GM23338 (cell line): ENCODE results near the gene SH2D4B. TPM values are rescaled to one million over a fixed set of nuclear protein-coding genes. Genes with fewer than 3 reads are reported as not detected.

ENCODE experiments used
- ATAC-seq: fragments of 200-7000 bp; cut with Tn5 transposase; 3 replicates; pipeline ENCODE4 v1.9.1; 2020
- DNase-seq: peaks from one replicate; pipeline ENCODE4 v3.0.0-alpha.2; 2015; ENCODE audit warnings: low spot score
- H2AFZ ChIP-seq: fragments of 200-600 bp; sonication (generic); 2 replicates; pipeline ENCODE4 v1.8.0; 2016; ENCODE audit warnings: antibody characterized with exemption, mild to moderate bottlenecking, moderate library complexity
- H3F3A ChIP-seq: fragments of 200-600 bp; sonication (generic); replicated peaks from 2 replicates; pipeline ENCODE4 v1.8.0; 2017; ENCODE audit warnings: antibody characterized with exemption, mixed run types, low read depth
- H3K27ac ChIP-seq: fragments of 200-600 bp; sonication (generic); 2 replicates; pipeline ENCODE4 v1.6.1; 2016; ENCODE audit warnings: low read depth
- H3K27me3 ChIP-seq: fragments of 200-600 bp; sonication (generic); 2 replicates; pipeline ENCODE4 v1.8.0; 2016; ENCODE audit warnings: mild to moderate bottlenecking, mixed run types, moderate library complexity; ENCODE audit not compliant: insufficient read depth
- H3K36me3 ChIP-seq: fragments of 200-600 bp; sonication (generic); 2 replicates; pipeline ENCODE4 v1.8.0; 2016; ENCODE audit warnings: mild to moderate bottlenecking; ENCODE audit not compliant: insufficient read depth
- H3K4me1 ChIP-seq: fragments of 200-600 bp; sonication (generic); 2 replicates; pipeline ENCODE4 v1.8.0; 2016; ENCODE audit warnings: mild to moderate bottlenecking, moderate library complexity; ENCODE audit not compliant: insufficient read depth
- H3K4me2 ChIP-seq: fragments of 200-600 bp; sonication (generic); 2 replicates; pipeline ENCODE4 v1.7.1; 2017; ENCODE audit warnings: mixed run types
- H3K4me3 ChIP-seq: fragments of 200-600 bp; sonication (generic); 2 replicates; pipeline ENCODE4 v1.6.1; 2016; ENCODE audit warnings: mixed run types
- H3K79me2 ChIP-seq: fragments of 200-600 bp; sonication (generic); replicated peaks from 2 replicates; pipeline ENCODE4 v1.8.0; 2017; ENCODE audit warnings: mild to moderate bottlenecking; ENCODE audit not compliant: insufficient read depth
- H3K9me2 ChIP-seq: fragments of 200-600 bp; sonication (generic); 2 replicates; pipeline ENCODE4 v1.8.0; 2017; ENCODE audit not compliant: insufficient read depth
- H4K20me1 ChIP-seq: fragments of 200-600 bp; sonication (generic); replicated peaks from 2 replicates; pipeline ENCODE4 v1.8.0; 2017; ENCODE audit warnings: mild to moderate bottlenecking; ENCODE audit not compliant: insufficient read depth
- H3K27ac Mint-ChIP-seq: 2 replicates; pipeline ENCODE4 v1.8.0; 2020; ENCODE audit warnings: inconsistent platforms, mild to moderate bottlenecking, moderate library complexity, mixed read lengths
- H3K27me3 Mint-ChIP-seq: 3 replicates; pipeline ENCODE4 v1.8.0; 2022; ENCODE audit warnings: low read depth, mild to moderate bottlenecking, moderate library complexity, mixed read lengths, inconsistent platforms; ENCODE audit not compliant: insufficient read depth, poor library complexity
- H3K36me3 Mint-ChIP-seq: 3 replicates; pipeline ENCODE4 v1.8.0; 2021; ENCODE audit warnings: low read depth, mild to moderate bottlenecking, inconsistent platforms, moderate library complexity, mixed read lengths
- H3K4me1 Mint-ChIP-seq: 3 replicates; pipeline ENCODE4 v1.8.0; 2020; ENCODE audit warnings: mild to moderate bottlenecking, inconsistent platforms, mixed read lengths
- H3K4me3 Mint-ChIP-seq: 3 replicates; pipeline ENCODE4 v1.8.0; 2021; ENCODE audit warnings: moderate library complexity, mild to moderate bottlenecking, inconsistent platforms, mixed read lengths
- H3K9me3 Mint-ChIP-seq: 3 replicates; pipeline ENCODE4 v1.8.0; 2020; ENCODE audit warnings: moderate library complexity, mild to moderate bottlenecking, inconsistent platforms, mixed read lengths
- CREB1 ChIP-seq: fragments of 250-450 bp; sonication (Bioruptor Pico); IDR thresholded peaks from 2 replicates; pipeline ENCODE4 v1.5.0; 2020; ENCODE audit warnings: low read depth, mild to moderate bottlenecking, moderate library complexity
- CTCF ChIP-seq, 2 experiments: fragments of 200-600 bp in 1 of 2; sonication (generic) in 1 of 2; conservative IDR thresholded peaks; 2 replicates each; pipeline versions ENCODE4 v1.5.1 to v1.6.1; 2016 to 2017; ENCODE audit warnings: antibody characterized with exemption in 2 of 2, low read depth in 2 of 2, mild to moderate bottlenecking in 2 of 2, moderate library complexity in 1 of 2
- ETS1 ChIP-seq: IDR thresholded peaks from 2 replicates; pipeline ENCODE4 v1.6.1; 2016; ENCODE audit warnings: antibody characterized with exemption
- EZH2 ChIP-seq: fragments of 200-600 bp; sonication (generic); IDR thresholded peaks from one replicate; pipeline ENCODE4 v1.8.0; 2017; ENCODE audit warnings: antibody characterized with exemption, mild to moderate bottlenecking, low read depth; ENCODE audit not compliant: unreplicated experiment
- EZH2phosphoT487 ChIP-seq: fragments of 200-600 bp; sonication (generic); IDR thresholded peaks from one replicate; pipeline ENCODE4 v1.8.1; 2018; ENCODE audit warnings: antibody characterized with exemption; ENCODE audit not compliant: unreplicated experiment
- REST ChIP-seq: IDR thresholded peaks from one replicate; pipeline ENCODE4 v1.6.1; 2018; ENCODE audit warnings: antibody characterized with exemption; ENCODE audit not compliant: unreplicated experiment
- STAT1 ChIP-seq: IDR thresholded peaks from one replicate; pipeline ENCODE4 v1.6.1; 2016; ENCODE audit warnings: antibody characterized with exemption; ENCODE audit not compliant: unreplicated experiment
- ZNF462 ChIP-seq: fragments of 250-450 bp; sonication (Bioruptor Pico); IDR thresholded peaks from 2 replicates; pipeline ENCODE4 v1.5.0; 2020; ENCODE audit warnings: mild to moderate bottlenecking, moderate library complexity
- polyA plus RNA-seq: library from polyadenylated mRNA; unstranded; fragments of >200 nt; fragmentation: Nextera tagmentation; extraction: Ambion mirVana; gene quantifications from 2 replicates; pipeline ENCODE4 v1.2.1, GENCODE V29; 2016
- total RNA-seq: library from RNA; depleted of rRNA; stranded (reverse); fragments of >200 nt; shearing (Covaris generic); gene quantifications from 2 replicates; pipeline ENCODE4 v1.2.3, GENCODE V29; 2014

The SH2D4B gene
- total and polyA plus RNA-seq, 2 experiments from 2014 or later, result 0.08 TPM; not detected in 1

- TF ChIP-seq CTCF (conservative IDR thresholded peaks at IDR 0.05; ENCODE audit: low read depth in 2 of 2) (no peak), EZH2phosphoT487 (no peak), ETS1 (no peak), CREB1 (CRISPR knock-in tag) (no peak), STAT1 (no peak), EZH2 (no peak)
These were observed 95.0 kb downstream of the SH2D4B start (continued) for GRCh38 chr10:80632742-80633141.

GRCh38 chr10:80633383-80633860 lies 95.7 kb downstream of the SH2D4B start:
- H3K9me2 ChIP-seq, result 0 out of 2 replicates have a peak, but pooled peaks cover 6% of the 10 kb centered on the region
- no peak overlapping the region for H3K27ac ChIP-seq
- H3K36me3 ChIP-seq, result no peaks in the 10 kb centered on the region
- no peak overlapping the region for H3K4me3 Mint-ChIP-seq
- H3K27me3 Mint-ChIP-seq, result peaks cover 9% of the 10 kb centered on the region
- H3K36me3 Mint-ChIP-seq, result no peaks in the 10 kb centered on the region; the same call in 2 of the 3 replicates
- H3K79me2 ChIP-seq, result no peaks in the 10 kb centered on the region
- H3K4me1 ChIP-seq, result no peaks in the 10 kb centered on the region
- H3K9me3 Mint-ChIP-seq, result peaks cover 14% of the 10 kb centered on the region; the same call in 2 of the 3 replicates
- H3K27me3 ChIP-seq, result no peaks in the 10 kb centered on the region
- no peak overlapping the region for H2AFZ ChIP-seq
- H3K4me2 ChIP-seq, result no peak overlapping the region
- no peak overlapping the region for H3K4me3 ChIP-seq
- H3K27ac Mint-ChIP-seq, result no peak overlapping the region
- H3F3A ChIP-seq, result no peaks in the 10 kb centered on the region
- H3K4me1 Mint-ChIP-seq, result 0 out of 3 replicates have a peak, but pooled peaks cover 5% of the 10 kb centered on the region
- no peaks in the 10 kb centered on the region for H4K20me1 ChIP-seq
- ATAC-seq (no peak), DNase-seq (no peak)
- TF ChIP-seq ETS1 (no peak), REST (no peak), EZH2phosphoT487 (no peak), CREB1 (CRISPR knock-in tag) (no peak), ZNF462 (CRISPR knock-in tag) (no peak)
